Midbrain (tissue), 1 donor: ENCODE data around the gene LRRC1.
"Not testable (repeated sequence)": the region's sequence is repeated elsewhere in the genome, so short reads cannot be mapped to it uniquely, and the experiment has no call there.

Experiments used
- DNase-seq: peaks from one replicate; lab custom pipeline; 2025; lab: John Stamatoyannopoulos, UW

LRRC1 gene

DNA sequence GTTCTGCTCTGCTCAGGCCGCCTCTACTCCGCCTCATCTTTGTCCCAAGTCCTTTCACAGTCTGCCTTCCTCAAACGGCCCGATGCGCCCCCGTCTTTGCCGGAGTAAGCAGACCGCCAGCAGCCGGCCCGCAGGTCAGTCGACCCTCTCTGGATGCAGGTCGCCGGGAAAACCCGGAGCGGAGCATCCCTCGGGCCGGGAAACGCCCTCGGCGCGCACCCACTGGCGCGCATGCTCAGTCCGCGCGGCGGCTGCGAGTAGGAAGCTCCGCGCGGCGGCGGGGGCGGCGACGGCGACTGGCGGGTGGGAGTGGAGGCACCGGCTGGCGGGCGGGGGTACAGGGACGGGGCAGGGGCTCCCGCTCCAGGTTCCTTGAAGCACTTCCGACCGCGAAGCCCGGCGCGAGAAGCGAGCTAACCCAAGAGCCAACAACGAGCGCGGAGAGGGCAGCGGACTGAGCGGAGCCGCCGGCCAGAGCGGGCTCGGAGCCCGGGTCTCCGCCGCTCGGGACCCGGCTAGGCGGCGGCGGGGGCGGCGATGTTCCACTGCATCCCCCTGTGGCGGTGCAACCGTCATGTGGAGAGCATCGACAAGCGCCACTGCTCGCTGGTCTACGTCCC lies at the start of gene LRRC1:
TSS of gene LRRC1 (plus strand) at position 286 of the 620 bp plus-strand sequence. CDS start at position 538, 252 bp downstream.
- DNase-seq: peak; percentile 94

DNA sequence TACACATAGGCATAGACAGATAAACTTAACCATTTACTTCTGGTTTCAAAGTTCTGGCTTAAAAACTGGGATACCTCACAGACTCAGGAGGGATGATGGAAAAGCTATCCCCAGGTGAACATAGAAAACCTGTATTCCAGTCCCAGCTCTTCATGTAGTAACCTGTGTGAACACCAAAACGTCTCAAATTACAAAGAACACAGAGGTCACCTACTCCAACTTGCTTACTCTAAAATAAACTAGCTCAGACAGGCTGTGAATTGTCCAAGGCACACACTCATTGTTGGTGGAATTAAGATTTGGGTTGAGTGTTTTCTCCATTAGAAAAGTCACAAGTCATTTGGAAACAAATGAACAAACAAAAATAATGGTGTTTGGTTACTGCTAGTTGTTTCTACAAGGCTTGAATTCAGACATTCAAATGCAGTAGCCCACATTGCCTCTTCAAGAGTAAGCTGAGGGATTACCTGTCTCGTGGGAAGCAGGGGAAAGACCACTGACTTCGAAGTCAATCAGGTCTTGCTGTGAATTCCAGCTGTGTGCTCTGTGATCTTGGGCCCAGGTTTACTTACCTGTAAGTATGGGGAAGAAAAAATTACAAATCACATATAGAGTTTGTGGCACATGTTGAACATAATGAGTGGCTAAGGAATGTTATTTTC lies 48.2 kb upstream of the LRRC1 start:
- DNase-seq: no peak

DNA sequence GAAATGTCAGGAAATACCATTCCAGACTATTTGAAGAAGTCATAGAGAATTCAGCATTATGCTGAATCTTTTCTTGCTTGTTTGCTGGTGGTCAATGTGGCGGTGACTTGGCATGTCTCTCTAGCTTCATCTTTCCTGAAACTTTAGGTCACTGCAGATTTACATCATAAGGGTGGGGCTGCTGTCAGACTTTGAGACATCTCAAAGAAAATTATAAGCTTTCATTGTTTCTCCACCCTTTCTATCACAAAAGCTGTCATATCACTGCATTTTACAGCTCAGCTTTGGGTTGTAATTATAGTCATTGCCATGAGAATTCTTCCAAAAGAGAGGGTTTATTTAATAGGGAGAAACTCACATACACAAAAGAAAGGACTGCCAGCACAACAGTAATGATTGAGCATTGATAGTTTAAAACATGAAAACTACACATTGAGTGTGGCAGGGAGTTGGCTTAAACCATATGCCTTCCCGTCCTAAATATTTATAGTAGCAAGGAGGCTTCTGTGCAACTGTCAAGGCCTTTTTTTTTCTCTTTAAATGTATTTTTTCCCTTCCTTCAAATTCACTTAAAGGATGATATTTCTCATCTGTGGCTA lies 44.7 kb upstream of the LRRC1 start:
- no peak for DNase-seq

DNA sequence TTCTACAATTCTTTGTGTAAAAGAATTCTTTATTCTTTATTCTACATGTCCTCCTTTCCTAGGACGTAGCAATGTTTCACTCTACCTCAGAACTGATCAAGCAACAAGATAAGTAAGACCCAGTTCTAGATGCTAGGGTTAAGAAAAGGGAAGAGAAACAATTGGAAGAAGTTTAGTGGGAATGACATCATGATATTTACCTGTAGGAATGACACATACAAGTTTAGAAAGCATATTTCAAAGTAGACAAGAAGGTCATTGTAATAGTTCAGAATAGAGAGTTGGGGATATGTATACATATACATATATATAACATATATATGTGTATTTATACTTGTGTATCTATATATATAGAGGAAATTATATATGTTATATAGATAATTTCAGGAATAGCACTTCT lies 43.4 kb upstream of the LRRC1 start:
- no peak for DNase-seq

DNA sequence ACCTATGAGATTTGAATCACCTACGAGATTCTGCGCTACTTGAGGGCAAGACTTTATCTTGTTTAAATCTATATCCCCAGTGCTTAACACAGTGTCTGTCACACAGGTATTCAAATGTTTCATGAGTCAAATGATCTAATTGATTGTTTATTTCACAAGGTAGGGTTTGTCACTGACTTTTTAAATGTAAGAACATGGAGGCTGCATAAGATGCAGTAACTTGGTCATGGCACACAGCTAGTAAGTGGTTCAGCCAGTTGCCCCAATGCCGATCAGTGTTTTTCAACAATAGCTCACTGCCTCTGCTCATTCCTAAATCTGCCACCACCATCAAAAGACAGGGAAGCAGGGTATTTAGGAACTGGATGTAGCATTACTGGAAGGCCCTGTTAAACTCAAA lies 42.4 kb upstream of the LRRC1 start:
- DNase-seq: no peak

DNA sequence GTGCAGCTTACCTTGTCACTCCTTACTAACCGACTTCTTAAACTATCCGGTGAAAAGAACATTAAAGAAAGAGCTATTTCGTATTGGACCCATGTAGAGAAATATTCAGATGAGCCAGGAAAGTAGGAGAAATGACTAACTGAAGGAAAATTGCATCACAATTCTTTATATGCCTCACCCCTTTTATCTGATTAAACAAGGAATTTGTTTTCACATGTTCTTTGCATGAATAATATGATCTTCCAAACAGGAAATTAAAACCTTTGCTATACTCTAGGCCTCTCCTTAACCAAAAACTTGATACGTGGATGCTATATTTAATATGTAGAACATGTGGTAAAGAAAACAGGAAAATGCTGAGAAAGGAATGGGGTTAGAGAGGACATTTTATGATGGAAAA lies 41.9 kb upstream of the LRRC1 start:
- no peak for DNase-seq

DNA sequence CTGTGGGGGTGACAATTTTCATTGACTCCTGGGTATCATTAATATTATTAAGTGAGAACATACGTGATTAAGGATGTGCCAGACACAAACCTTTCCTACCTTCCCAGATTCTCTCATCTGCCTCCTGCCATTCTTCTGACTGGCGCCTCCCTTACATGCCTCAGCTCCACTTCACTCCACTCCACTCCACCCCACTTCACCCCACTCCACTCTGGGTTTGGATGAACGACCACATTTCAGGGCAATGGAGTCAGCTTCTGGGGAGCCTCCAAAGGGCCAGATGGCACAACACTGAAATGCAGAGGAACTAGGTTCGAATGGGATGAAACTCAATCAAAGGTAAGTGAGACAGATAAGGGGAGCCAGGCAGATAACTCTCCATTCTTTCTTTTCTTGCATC lies 40.5 kb upstream of the LRRC1 start:
- DNase-seq: no peak

DNA sequence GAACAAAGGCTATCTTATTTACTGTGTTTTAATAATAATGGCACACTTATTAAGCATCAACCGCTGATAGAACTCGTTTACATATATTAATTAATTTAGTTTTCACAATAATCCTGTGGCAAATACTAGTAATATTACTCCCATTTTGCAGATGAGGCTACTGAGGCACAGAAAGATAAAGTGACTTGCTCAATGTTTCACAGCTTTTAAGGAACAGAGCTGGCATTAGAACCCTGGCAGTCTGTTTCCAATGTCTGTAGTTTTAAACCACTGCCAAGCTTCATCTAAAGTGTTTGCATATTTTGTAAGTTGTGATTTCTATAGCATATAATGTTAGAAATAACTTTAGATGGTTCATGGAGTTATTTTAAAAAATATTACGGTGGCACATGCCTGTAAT lies 38.4 kb upstream of the LRRC1 start:
- DNase-seq: no peak

DNA sequence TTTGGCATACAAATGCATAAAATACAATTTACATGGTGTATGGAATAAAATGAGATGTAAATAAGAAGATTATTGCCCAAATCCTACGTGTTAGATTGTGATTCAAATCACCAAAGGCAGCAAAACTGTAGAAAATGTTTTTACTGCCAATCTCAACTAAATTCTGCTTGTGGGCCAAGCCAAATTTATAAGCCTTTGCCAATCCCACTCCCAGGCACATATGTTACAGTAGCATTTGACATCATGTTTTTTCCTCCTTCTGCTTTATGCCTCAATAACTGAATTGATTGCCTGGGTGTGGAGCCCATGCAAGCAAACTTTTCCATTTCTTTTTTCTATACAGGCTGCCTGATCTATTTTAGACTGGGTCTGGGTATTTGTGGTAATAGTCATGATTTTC lies 36.3 kb upstream of the LRRC1 start:
- no peak for DNase-seq

DNA sequence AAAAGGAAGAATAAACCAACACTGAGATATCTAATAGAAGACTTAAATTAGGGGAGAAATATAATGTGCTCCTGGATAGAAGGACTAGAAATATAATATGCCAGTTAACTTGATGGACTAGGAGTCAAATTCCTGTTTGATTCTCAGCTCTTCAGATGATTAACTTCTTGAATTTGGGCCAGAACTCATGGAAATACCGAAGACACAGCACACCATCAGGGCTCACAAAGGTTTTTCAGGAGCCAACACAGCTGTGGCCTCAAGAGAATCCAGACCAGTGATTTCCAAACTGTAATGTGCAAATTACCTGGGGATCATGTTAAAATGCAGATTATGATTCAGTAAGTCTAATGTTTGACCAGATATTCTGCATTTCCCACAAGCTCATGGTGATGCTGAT lies 33.8 kb upstream of the LRRC1 start:
- no peak for DNase-seq

DNA sequence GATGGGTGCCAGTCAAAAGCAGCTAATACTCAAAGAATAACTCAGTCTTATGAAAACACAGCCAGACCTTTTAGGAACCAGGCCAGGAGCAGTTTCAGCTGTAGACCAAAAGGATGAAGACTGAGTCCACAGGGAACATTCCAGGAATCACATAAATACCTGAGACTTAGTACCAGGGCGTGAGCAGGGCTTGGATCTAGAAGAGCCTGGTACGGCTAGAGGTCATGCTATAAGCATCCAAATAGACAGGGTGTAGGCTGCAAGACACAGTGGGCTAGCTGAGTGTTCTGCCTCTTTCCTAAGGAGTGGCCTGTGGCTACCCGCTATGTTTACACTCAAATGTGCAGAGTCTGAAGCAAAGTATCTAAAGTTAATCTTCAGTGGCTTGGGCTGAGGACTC lies 29.5 kb upstream of the LRRC1 start:
- no peak for DNase-seq

DNA sequence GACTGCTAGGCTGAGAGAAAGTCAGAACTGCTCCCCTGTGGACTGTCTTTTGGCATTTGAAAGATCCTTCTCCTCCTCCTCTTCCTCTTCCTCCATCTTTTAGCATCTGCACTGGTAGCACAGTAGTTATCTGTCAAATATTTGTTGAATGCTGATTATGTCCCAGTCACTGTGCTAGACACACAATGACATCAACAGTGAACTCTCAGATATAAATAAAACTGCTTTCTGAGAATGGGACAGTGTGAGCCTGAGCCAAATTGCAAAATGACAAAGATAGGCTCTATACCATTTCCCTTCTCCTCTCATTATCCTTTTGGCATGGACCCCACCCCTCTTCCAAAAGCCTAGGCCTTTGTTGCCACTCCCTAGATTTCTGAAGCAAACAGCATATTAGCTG lies 27.9 kb upstream of the LRRC1 start:
- DNase-seq: no peak

DNA sequence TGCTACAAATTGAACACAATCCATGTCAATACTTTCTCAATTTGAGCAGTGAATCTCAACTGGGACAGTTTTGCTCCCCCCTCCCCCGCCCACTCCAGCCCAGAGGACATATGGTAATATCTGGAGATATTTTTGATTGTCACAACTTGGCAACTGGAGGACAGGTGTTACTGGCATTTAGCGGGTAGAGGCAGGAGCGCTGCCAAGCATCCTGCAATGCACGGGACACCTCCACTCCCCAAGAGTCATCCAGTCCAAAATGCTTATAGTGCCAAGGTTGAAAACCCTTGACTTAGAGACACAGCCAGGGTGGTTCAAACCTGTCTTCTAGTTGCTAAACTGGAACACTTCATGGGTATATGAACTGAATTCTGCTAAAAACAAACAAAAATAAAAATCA lies 26.9 kb upstream of the LRRC1 start:
- DNase-seq: no peak

DNA sequence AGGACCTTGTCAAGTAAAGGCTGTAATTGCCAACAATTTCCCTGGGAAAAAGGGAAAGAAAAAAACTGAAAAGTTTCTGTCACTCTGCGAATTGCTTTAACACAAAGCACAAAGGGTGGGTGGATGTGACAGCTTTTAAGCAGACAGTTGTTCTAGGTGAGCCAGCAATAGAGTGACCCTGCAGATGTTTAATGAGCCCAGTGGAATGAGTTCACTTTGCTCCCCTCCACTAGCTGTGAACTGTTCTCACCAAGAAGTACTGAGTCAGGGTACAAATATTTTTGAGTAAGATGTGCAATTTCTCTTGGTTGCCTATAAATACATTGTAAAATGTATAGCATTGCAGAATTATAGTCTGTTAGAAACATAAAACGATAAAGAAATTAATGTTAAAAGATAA lies 26.2 kb upstream of the LRRC1 start:
- DNase-seq: no peak

DNA sequence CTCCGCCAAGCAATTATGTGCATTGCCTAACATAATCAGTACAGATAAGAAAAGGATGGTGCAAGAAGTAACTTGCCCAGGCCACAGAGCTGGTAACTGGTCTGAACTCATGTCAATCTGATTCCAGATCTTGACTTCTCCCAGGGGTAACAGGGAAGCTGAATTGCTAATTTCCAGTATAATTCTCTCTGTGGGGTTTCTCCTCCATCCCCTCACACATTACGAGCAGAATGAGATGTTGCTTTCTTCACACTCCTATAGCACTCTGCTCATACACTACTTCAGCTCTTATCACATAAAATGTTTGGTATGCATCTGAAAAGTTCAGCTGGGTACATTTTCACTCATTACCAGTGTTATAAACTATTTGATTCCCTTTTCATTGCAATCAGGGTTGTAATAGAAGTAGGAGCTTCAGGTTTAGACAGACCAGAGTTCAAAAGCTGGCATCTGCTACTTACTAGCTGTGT lies 24.0 kb upstream of the LRRC1 start:
- no peak for DNase-seq

DNA sequence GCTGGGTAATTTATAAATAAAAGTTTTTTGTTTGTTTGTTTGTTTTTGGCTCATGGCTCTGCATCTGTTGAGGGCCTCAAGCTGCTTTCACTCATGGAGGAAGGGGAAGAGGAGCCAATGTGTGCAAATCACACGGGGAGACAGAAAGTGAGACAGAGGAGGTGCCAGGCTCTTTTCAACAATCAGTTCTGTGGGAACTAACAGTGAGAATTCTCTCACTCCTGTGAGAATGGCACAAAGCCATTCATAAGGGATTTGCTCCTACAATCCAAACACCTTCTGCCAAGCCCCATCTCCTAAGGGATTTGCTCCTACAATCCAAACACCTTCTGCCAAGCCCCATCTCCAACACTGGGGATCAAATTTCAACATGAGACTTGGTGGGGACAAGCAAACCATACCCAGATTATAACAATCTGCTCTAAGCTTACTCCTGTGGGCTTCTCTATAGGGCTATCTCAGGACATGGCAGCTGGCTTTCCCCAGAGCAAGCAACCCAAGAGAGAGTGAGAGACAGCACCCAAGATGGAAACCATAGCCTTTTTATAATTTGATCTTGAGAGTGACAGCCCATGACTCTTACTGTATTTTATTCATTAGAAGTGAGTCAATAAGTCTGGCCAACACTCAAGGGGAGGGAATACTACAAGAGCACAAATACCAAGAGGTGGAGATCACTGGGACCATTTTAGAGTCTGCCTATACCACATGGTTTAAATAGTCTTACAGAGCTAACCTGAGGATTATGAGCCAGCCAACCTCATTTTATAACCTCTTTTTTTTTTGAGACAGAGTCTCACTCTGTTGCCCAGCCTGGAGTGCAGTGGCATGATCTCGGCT lies 22.8 kb upstream of the LRRC1 start:
- no peak for DNase-seq

DNA sequence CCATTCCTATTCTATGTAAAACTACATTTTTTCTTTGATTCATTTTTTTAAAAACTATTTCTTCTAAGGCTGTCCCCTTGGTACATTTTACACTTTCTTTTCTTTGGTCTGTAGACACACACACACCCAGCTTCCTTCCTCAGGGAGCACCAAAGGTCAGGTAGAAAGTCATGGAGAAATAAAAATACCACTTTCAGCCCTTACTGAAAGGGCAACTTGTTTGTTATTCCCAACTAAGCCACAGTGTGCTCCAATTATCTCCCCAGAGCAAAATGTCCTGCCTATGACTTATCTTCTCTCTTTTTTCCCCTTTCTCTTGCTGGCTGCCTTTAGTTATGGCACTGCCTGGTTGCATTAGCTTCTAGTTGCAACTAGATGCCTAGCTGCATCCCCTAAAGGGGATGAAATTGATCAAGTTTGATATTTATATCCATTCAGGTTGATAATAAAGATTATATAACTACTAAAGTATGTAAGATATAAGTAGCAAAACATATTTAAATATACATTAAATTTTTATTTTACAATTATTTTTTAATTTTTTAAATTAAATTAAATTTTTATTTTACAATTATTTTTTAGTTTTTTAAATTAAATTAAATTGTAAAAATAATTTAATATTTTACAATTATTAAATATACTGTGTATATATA lies 21.6 kb upstream of the LRRC1 start:
- DNase-seq: no peak

DNA sequence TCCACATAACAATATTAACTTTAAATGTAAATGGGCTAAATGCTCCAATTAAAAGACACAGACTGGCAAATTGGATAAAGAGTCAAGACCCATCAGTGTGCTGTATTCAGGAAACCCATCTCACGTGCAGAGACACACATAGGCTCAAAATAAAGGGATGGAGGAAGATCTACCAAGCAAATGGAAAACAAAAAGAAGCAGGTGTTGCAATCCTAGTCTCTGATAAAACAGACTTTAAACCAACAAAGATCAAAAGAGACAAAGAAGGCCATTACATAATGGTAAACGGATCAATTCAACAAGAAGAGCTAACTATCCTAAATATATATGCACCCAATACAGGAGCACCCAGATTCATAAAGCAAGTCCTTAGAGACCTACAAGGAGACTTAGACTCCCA lies 18.7 kb upstream of the LRRC1 start:
- not testable (repeated sequence) for DNase-seq

DNA sequence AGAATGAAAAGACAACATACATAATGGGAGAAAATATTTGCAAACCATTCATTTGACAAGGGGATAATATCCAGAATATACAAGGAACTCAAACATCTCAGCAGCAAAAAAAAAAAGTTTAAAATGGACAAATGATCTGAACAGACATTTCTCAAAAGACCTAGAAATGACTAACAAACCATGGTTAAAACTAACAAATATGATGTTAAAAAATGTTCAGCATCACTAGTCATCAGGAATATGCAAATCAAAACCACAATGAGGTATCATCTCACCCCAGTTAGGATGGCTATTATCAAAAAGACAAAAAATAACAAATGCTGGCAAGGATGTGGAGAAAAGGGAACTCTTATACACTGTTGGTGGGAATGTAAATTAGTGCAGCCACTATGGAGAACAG lies 9.8 kb upstream of the LRRC1 start:
- not testable (repeated sequence) for DNase-seq

DNA sequence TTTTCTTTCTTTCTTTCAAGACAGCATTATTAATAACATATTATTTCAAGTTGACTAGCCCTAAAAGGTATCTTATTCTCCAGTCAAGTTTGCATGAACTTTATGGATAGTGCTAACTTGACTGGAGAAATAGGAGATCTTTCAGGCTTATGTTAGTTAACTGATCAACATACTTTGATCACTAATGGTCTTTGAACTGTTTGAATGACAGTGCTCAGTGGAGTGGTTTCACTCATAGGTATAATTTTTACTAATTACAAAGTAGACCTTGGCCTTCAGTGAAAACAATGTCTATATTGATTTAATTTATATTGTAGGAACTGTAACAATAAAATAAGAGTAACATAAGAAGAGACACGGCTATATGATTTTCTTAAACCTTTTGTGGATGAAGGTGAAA lies 8.0 kb upstream of the LRRC1 start:
- no peak for DNase-seq

DNA sequence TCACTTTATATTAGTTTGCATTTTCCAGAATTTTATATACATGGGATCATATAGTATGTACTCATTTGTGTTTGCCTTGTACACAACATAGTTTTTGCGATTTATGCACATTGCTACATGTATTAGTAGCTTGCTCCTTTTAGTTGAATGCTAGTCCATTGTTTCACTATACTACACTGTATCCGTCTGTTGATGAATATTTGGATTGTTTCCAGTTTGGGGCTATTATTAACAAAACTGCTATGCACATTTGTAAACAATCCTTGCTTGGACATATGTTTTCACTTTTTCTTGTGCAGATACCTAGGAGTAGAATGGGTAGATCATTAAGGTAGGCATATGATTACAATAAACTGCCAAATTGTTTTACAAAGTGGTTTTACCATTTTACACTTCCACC lies 3.9 kb upstream of the LRRC1 start:
- DNase-seq: no peak

DNA sequence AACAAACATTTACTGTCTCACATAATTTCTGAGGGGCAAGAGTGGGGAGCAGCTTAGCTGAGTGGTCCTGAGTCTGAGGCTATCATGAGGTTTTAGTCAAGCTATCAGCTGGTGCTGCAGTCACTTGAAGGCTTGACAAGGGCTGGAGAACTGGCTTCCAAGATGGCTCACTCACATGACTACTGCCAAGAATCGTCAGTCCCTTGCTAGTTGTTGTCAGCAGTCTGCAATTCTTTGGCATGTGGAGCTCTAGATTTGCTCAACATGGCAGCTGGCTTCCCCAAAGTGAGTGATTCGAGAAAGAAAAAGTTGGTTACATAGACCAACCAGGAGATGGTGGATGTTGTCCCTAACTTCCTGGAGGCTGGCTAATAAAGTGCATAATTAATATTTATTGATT lies 2.8 kb upstream of the LRRC1 start:
- DNase-seq: no peak
